Neural progenitor cell (in vitro differentiated cells): ENCODE results near the gene MEGF6. TPM values are rescaled to one million over a fixed set of nuclear protein-coding genes. Genes with fewer than 3 reads are reported as not detected.

ENCODE experiments used
- DNase-seq: peaks from one replicate; pipeline ENCODE4 v3.0.0-alpha.2; 2016; ENCODE audit warnings: low spot score
- H2AFZ ChIP-seq: fragments of 200-600 bp; sonication (generic); replicated peaks from 2 replicates; pipeline ENCODE4 v1.6.1; 2016; ENCODE audit warnings: antibody characterized with exemption
- H3F3A ChIP-seq: fragments of 200-600 bp; sonication (generic); 2 replicates; pipeline ENCODE4 v1.6.1; 2016; ENCODE audit warnings: antibody characterized with exemption, low read depth
- H3K27ac ChIP-seq: fragments of 200-600 bp; sonication (generic); 2 replicates; pipeline ENCODE4 v1.5.1; 2016; ENCODE audit warnings: mild to moderate bottlenecking
- H3K27me3 ChIP-seq: fragments of 200-600 bp; sonication (generic); 2 replicates; pipeline ENCODE4 v1.6.1; 2016; ENCODE audit warnings: mild to moderate bottlenecking, moderate library complexity
- H3K36me3 ChIP-seq: fragments of 200-600 bp; sonication (generic); 2 replicates; pipeline ENCODE4 v1.5.1; 2016
- H3K4me1 ChIP-seq: fragments of 200-600 bp; sonication (generic); 2 replicates; pipeline ENCODE4 v1.6.1; 2016; ENCODE audit warnings: mixed run types
- H3K4me2 ChIP-seq: fragments of 200-600 bp; sonication (generic); 2 replicates; pipeline ENCODE4 v1.6.1; 2016
- H3K4me3 ChIP-seq: fragments of 200-600 bp; sonication (generic); 2 replicates; pipeline ENCODE4 v1.5.1; 2016
- H3K79me2 ChIP-seq: fragments of 200-600 bp; sonication (generic); 2 replicates; pipeline ENCODE4 v1.6.1; 2016; ENCODE audit warnings: low read depth
- H3K9ac ChIP-seq: fragments of 200-600 bp; sonication (generic); 2 replicates; pipeline ENCODE4 v1.6.1; 2016
- H3K9me3 ChIP-seq: fragments of 200-600 bp; sonication (generic); 2 replicates; pipeline ENCODE4 v1.5.1; 2016; ENCODE audit warnings: low read depth
- H4K20me1 ChIP-seq: fragments of 200-600 bp; sonication (generic); 2 replicates; pipeline ENCODE4 v1.6.1; 2016; ENCODE audit warnings: low read depth
- H3K27ac Mint-ChIP-seq: 3 replicates; pipeline ENCODE4 v1.8.0; 2021; ENCODE audit warnings: mixed read lengths
- H3K27me3 Mint-ChIP-seq: 2 replicates; pipeline ENCODE4 v1.8.0; 2022; ENCODE audit warnings: low read depth, mild to moderate bottlenecking, inconsistent platforms, moderate library complexity, mixed read lengths; ENCODE audit not compliant: insufficient read depth
- H3K36me3 Mint-ChIP-seq: 3 replicates; pipeline ENCODE4 v1.8.0; 2021; ENCODE audit warnings: mixed read lengths
- H3K4me1 Mint-ChIP-seq: 3 replicates; pipeline ENCODE4 v1.8.0; 2021; ENCODE audit warnings: mixed read lengths
- H3K4me3 Mint-ChIP-seq: 3 replicates; pipeline ENCODE4 v1.8.0; 2021; ENCODE audit warnings: mild to moderate bottlenecking, moderate library complexity, mixed read lengths
- H3K9me3 Mint-ChIP-seq: 3 replicates; pipeline ENCODE4 v1.8.0; 2020; ENCODE audit warnings: mixed read lengths
- EZH2 ChIP-seq: fragments of 200-600 bp; sonication (generic); IDR thresholded peaks from 2 replicates; pipeline ENCODE4 v1.6.1; 2017; ENCODE audit warnings: antibody characterized with exemption, mild to moderate bottlenecking, moderate library complexity
- EZH2phosphoT487 ChIP-seq: fragments of 200-600 bp; sonication (generic); IDR thresholded peaks from 2 replicates; pipeline ENCODE4 v1.6.1; 2017; ENCODE audit warnings: antibody characterized with exemption
- total RNA-seq: library from RNA; depleted of rRNA; stranded (reverse); fragments of >200 nt; gene quantifications from 2 replicates; pipeline ENCODE4 v1.2.3, GENCODE V29; 2015; ENCODE audit warnings: low replicate concordance
- TF ChIP-seq, protein P1 (sequence below): fragments of 200-600 bp; sonication (generic); IDR thresholded peaks from 2 replicates; pipeline ENCODE4 v1.5.1; 2017; ENCODE audit warnings: antibody characterized with exemption, mild to moderate bottlenecking

MEGF6 gene
- total RNA-seq, 1 donor from 2014 or later = 1.7 TPM

DNA sequence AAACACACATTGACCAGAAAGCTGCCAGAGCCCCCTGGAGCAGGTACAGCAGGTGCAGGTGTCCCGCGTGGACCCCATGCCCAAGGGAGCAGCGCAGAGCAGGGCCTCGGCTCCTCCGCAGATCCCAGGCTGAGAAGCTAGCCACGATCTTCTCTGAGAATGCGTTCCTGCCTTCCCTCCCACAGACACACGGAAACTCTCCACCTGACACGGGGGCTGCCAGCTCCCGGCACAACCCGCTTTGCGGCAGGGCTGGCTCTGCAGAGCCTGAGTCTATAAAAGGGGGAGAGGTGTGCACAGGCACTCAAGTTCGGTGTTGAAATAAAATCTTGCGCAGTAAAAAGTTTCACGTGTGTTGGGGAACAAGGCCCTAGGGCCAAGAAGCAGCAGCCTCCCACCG is 9.6 kb downstream of the MEGF6 start:
- H3K4me1 Mint-ChIP-seq = peaks cover 21% of the 10 kb centered on the region
- H3K36me3 Mint-ChIP-seq = peaks cover 2% of the 10 kb centered on the region
- no peak overlapping the region for H2AFZ ChIP-seq
- H3K27me3 ChIP-seq = no peaks in the 10 kb centered on the region
- no peak overlapping the region for H3K4me2 ChIP-seq
- no peak overlapping the region for H3K9ac ChIP-seq
- H3F3A ChIP-seq = no peaks in the 10 kb centered on the region
- H3K79me2 ChIP-seq = no peaks in the 10 kb centered on the region
- H3K4me3 ChIP-seq = no peak overlapping the region
- H3K27ac Mint-ChIP-seq = peak overlapping the region; percentile 31
- H3K36me3 ChIP-seq = no peaks in the 10 kb centered on the region
- peaks cover 21% of the 10 kb centered on the region for H3K4me1 ChIP-seq
- H3K4me3 Mint-ChIP-seq = no peak overlapping the region
- H3K9me3 ChIP-seq = no peaks in the 10 kb centered on the region
- TF ChIP-seq EZH2phosphoT487 = no peak
- no peak for TF ChIP-seq EZH2
- TF ChIP-seq, protein P1, sequence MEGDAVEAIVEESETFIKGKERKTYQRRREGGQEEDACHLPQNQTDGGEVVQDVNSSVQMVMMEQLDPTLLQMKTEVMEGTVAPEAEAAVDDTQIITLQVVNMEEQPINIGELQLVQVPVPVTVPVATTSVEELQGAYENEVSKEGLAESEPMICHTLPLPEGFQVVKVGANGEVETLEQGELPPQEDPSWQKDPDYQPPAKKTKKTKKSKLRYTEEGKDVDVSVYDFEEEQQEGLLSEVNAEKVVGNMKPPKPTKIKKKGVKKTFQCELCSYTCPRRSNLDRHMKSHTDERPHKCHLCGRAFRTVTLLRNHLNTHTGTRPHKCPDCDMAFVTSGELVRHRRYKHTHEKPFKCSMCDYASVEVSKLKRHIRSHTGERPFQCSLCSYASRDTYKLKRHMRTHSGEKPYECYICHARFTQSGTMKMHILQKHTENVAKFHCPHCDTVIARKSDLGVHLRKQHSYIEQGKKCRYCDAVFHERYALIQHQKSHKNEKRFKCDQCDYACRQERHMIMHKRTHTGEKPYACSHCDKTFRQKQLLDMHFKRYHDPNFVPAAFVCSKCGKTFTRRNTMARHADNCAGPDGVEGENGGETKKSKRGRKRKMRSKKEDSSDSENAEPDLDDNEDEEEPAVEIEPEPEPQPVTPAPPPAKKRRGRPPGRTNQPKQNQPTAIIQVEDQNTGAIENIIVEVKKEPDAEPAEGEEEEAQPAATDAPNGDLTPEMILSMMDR = no peak
- no peak for DNase-seq
- H3K9me3 Mint-ChIP-seq = no peaks in the 10 kb centered on the region
- no peak overlapping the region for H3K27ac ChIP-seq
- H3K27me3 Mint-ChIP-seq = no peaks in the 10 kb centered on the region
- peaks cover 4% of the 10 kb centered on the region for H4K20me1 ChIP-seq

DNA sequence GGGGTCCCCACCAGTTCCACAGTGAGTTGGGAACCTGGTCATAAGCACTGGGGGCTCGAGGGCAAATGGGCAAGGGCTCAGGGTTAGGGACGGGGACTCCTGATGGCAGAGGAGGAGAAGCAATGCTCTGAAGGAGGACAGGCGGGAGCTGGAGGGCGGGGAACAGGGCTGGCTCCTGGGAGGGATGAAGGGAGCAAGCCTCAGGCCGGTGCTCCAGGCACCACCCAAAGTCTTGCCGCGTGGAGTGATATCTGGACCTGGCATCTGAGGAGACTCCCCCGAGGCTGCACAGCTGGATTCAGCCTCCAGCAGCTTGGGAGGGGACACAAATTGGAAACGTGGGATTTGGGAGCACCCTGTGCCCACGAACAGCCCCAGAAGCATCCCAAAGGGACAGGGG is 11.0 kb downstream of the MEGF6 start:
- H3K27me3 ChIP-seq = no peaks in the 10 kb centered on the region
- no peaks in the 10 kb centered on the region for H3K27me3 Mint-ChIP-seq
- no peak overlapping the region for H3K27ac ChIP-seq
- no peaks in the 10 kb centered on the region for H3K9me3 Mint-ChIP-seq
- no peak overlapping the region for H3K4me3 ChIP-seq
- no peaks in the 10 kb centered on the region for H3F3A ChIP-seq
- H3K27ac Mint-ChIP-seq = no peak overlapping the region
- peaks cover 2% of the 10 kb centered on the region for H3K36me3 Mint-ChIP-seq
- H3K9ac ChIP-seq = no peak overlapping the region
- H3K4me3 Mint-ChIP-seq = no peak overlapping the region
- H3K79me2 ChIP-seq = no peaks in the 10 kb centered on the region
- H3K4me2 ChIP-seq = no peak overlapping the region
- TF ChIP-seq, protein P1 = no peak
- TF ChIP-seq EZH2 (no peak), EZH2phosphoT487 (no peak)
- H3K4me1 Mint-ChIP-seq = peaks cover 21% of the 10 kb centered on the region
- no peak for DNase-seq
- H3K36me3 ChIP-seq = no peaks in the 10 kb centered on the region
- H3K9me3 ChIP-seq = no peaks in the 10 kb centered on the region
- H2AFZ ChIP-seq = no peak overlapping the region
- H3K4me1 ChIP-seq = peaks cover 21% of the 10 kb centered on the region
- no peaks in the 10 kb centered on the region for H4K20me1 ChIP-seq

DNA sequence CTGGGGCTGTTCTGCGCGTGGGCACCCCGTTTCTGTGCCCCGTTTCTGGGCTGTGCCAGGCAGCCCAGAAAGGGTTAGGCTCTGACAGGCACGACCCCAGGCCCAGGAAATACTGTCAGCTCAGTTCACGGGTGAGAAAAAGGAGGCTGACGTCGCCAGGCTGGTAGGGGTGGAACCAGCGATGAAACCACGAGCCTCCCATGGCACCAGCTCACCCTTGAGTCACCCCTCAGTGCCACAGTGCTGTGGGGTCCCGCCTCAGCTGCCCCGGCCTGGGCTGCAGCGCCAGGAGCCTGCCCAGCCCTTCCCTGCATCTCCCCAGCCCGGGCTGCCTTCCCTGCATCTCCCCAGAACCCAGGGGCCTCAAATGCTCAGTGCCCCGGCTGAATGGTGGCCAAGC is 11.5 kb downstream of the MEGF6 start:
- Mint-ChIP-seq H3K27ac (no peak overlapping the region), H3K27me3 (no peaks in the 10 kb centered on the region)

More for the DNA sequence above, 11.5 kb downstream of the MEGF6 start:
- peaks cover 21% of the 10 kb centered on the region for H3K4me1 ChIP-seq
- no peak overlapping the region for H3K4me2 ChIP-seq
- H3K9me3 ChIP-seq = no peaks in the 10 kb centered on the region
- TF ChIP-seq EZH2 = no peak
- no peak for TF ChIP-seq EZH2phosphoT487
- TF ChIP-seq, protein P1 = no peak
- DNase-seq = no peak
- H3K27ac ChIP-seq = no peak overlapping the region
- no peaks in the 10 kb centered on the region for H4K20me1 ChIP-seq
- H3K9me3 Mint-ChIP-seq = no peaks in the 10 kb centered on the region
- peaks cover 21% of the 10 kb centered on the region for H3K4me1 Mint-ChIP-seq
- H3K36me3 ChIP-seq = no peaks in the 10 kb centered on the region
- H3K36me3 Mint-ChIP-seq = peaks cover 2% of the 10 kb centered on the region
- no peaks in the 10 kb centered on the region for H3F3A ChIP-seq
- no peak overlapping the region for H3K4me3 ChIP-seq
- no peak overlapping the region for H3K9ac ChIP-seq
- H3K4me3 Mint-ChIP-seq = no peak overlapping the region
- no peak overlapping the region for H2AFZ ChIP-seq
- H3K27me3 ChIP-seq = no peaks in the 10 kb centered on the region
- no peaks in the 10 kb centered on the region for H3K79me2 ChIP-seq
